WTC11 (cell line): ENCODE data around the gene ACTRT2. TPM values are rescaled to one million over a fixed set of nuclear protein-coding genes. Genes with fewer than 3 reads are reported as not detected.

Experiments used
- ATAC-seq: fragments of 200-7000 bp; cut with Tn5 transposase; 2 replicates; pipeline ENCODE4 v1.10.0; 2021; ENCODE audit warnings: mild to moderate bottlenecking, moderate library complexity
- CTCF ChIA-PET: fragments of 300-600 bp; sonication (Branson Sonifier 250); formaldehyde crosslinking; loops from one replicate; lab custom pipeline; 2021; ENCODE audit warnings: antibody characterized with exemption; lab: Charles Lee
- POLR2A ChIA-PET: fragments of 350-600 bp; sonication (Branson Sonifier 250); formaldehyde crosslinking; loops from one replicate; lab custom pipeline; 2021; ENCODE audit warnings: antibody characterized with exemption; lab: Charles Lee
- DNase-seq: peaks from one replicate; pipeline ENCODE4 v3.0.0; 2021; ENCODE audit warnings: low spot score
- H3K27ac Mint-ChIP-seq: 2 replicates; pipeline ENCODE4 v1.8.0; 2021; ENCODE audit warnings: mixed read lengths
- H3K27me3 Mint-ChIP-seq: 2 replicates; pipeline ENCODE4 v1.8.0; 2021; ENCODE audit warnings: low read depth, mild to moderate bottlenecking, moderate library complexity, mixed read lengths
- H3K36me3 Mint-ChIP-seq: 2 replicates; pipeline ENCODE4 v1.8.0; 2021; ENCODE audit warnings: mixed read lengths
- H3K4me1 Mint-ChIP-seq: 2 replicates; pipeline ENCODE4 v1.8.0; 2022; ENCODE audit warnings: mixed read lengths
- H3K4me3 Mint-ChIP-seq: 2 replicates; pipeline ENCODE4 v1.8.0; 2021; ENCODE audit warnings: mild to moderate bottlenecking, moderate library complexity, mixed read lengths
- H3K9me3 Mint-ChIP-seq: 2 replicates; pipeline ENCODE4 v1.8.0; 2021; ENCODE audit warnings: mixed read lengths
- ARID4B ChIP-seq: sonication (generic); formaldehyde crosslinking; IDR thresholded peaks from 2 replicates; pipeline ENCODE4 v1.8.0; 2023; ENCODE audit warnings: missing genetic modification reagents, mild to moderate bottlenecking, borderline replicate concordance
- ATF1 ChIP-seq: sonication (generic); formaldehyde crosslinking; IDR thresholded peaks from 2 replicates; pipeline ENCODE4 v1.8.1; 2023; ENCODE audit warnings: mild to moderate bottlenecking, moderate library complexity, missing genetic modification reagents
- CTCF ChIP-seq: fragments of 200-600 bp; IDR thresholded peaks from 2 replicates; pipeline ENCODE4 v1.8.0; 2022; ENCODE audit warnings: antibody characterized with exemption
- ERG ChIP-seq: fragments of 250-450 bp; sonication (Bioruptor Pico); IDR thresholded peaks from 2 replicates; pipeline ENCODE4 v1.8.0; 2021; ENCODE audit warnings: mild to moderate bottlenecking
- FOXK1 ChIP-seq: sonication (generic); formaldehyde crosslinking; IDR thresholded peaks from 2 replicates; pipeline ENCODE4 v1.8.0; 2022; ENCODE audit warnings: mild to moderate bottlenecking, moderate library complexity, missing genetic modification reagents
- MXD4 ChIP-seq: fragments of 250-450 bp; sonication (Bioruptor Pico); IDR thresholded peaks from 2 replicates; pipeline ENCODE4 v1.8.0; 2021; ENCODE audit warnings: mild to moderate bottlenecking, moderate library complexity, borderline replicate concordance
- NFE2L1 ChIP-seq: sonication (generic); formaldehyde crosslinking; IDR thresholded peaks from 2 replicates; pipeline ENCODE4 v1.8.1; 2023; ENCODE audit warnings: missing genetic modification reagents
- OVOL2 ChIP-seq: fragments of 250-450 bp; sonication (Bioruptor Pico); IDR thresholded peaks from 2 replicates; pipeline ENCODE4 v1.9.0; 2021; ENCODE audit warnings: mild to moderate bottlenecking, borderline replicate concordance
- TEAD4 ChIP-seq: sonication (generic); formaldehyde crosslinking; IDR thresholded peaks from 2 replicates; pipeline ENCODE4 v1.8.0; 2022; ENCODE audit warnings: mild to moderate bottlenecking, missing genetic modification reagents
- ZNF232 ChIP-seq: sonication (generic); formaldehyde crosslinking; IDR thresholded peaks from 2 replicates; pipeline ENCODE4 v1.8.0; 2022; ENCODE audit warnings: mild to moderate bottlenecking, missing genetic modification reagents
- ZNF423 ChIP-seq: fragments of 250-450 bp; sonication (Bioruptor Pico); IDR thresholded peaks from 2 replicates; pipeline ENCODE4 v2.1.2; 2022; ENCODE audit warnings: mild to moderate bottlenecking, moderate library complexity
- ZNF425 ChIP-seq: fragments of 250-450 bp; sonication (Bioruptor Pico); conservative IDR thresholded peaks from 2 replicates; pipeline ENCODE4 v1.9.0; 2021; ENCODE audit warnings: mild to moderate bottlenecking
- ZSCAN18 ChIP-seq: fragments of 250-450 bp; sonication (Bioruptor Pico); IDR thresholded peaks from 2 replicates; pipeline ENCODE4 v2.1.2; 2022; ENCODE audit warnings: mild to moderate bottlenecking, moderate library complexity
- total RNA-seq: library from RNA; stranded (reverse); gene quantifications from 3 replicates; pipeline ENCODE4 v1.2.3, GENCODE V29; 2021

Gene ACTRT2
- total RNA-seq, 1 experiment from 2014 or later: not detected

GRCh38 chr1:3011631-3012455 lies 9.4 kb upstream of the ACTRT2 start (continued):
- TF ChIP-seq ATF1 (CRISPR knock-in tag) (no peak), ZNF425 (no peak), NFE2L1 (CRISPR knock-in tag) (no peak)

- Mint-ChIP-seq H3K36me3 (peaks cover 16% of the 10 kb centered on the region), H3K4me1 (peaks cover 12% of the 10 kb centered on the region), H3K27me3 (peaks cover 20% of the 10 kb centered on the region), H3K9me3 (peaks cover 31% of the 10 kb centered on the region), H3K27ac (no peak overlapping the region), H3K4me3 (no peak overlapping the region)
- CTCF ChIA-PET: interaction anchor here (0.6 to 2.0 kb wide), 19 partner anchors 8 to 419 kb away, joined by 3 to 22 read pairs (median 4); partner anchors contain the start of gene ACTRT2
- POLR2A ChIA-PET: interaction anchor here (0.7 kb wide), 1 partner anchor 410 kb away, joined by 3 read pairs; no protein-coding TSS in a partner anchor
- DNase-seq: peak; percentile 77
- TF ChIP-seq CTCF (peak; percentile 80), ZSCAN18 (CRISPR knock-in tag) (no peak)
- ATAC-seq: peak; percentile 82
Measured at GRCh38 chr1:3012456-3013291, 8.6 kb upstream of the ACTRT2 start.

GRCh38 chr1:3013371-3014049 lies 7.8 kb upstream of the ACTRT2 start:
- H3K4me1 Mint-ChIP-seq: peaks cover 12% of the 10 kb centered on the region
- H3K4me3 Mint-ChIP-seq: no peak overlapping the region
- H3K9me3 Mint-ChIP-seq: peaks cover 29% of the 10 kb centered on the region
- ATAC-seq (no peak), DNase-seq (no peak)
- peaks cover 10% of the 10 kb centered on the region for H3K36me3 Mint-ChIP-seq
- H3K27ac Mint-ChIP-seq: no peak overlapping the region
- CTCF ChIA-PET: interaction anchor here (1.2 to 2.0 kb wide), 5 partner anchors 48 to 411 kb away, joined by 3 to 22 read pairs (median 9); no protein-coding TSS in a partner anchor
- peaks cover 19% of the 10 kb centered on the region for H3K27me3 Mint-ChIP-seq
- peak; percentile 69 for TF ChIP-seq ZNF423
- TF ChIP-seq MXD4 (CRISPR knock-in tag): no peak
- POLR2A ChIA-PET: interaction anchor here (0.7 kb wide), 1 partner anchor 410 kb away, joined by 3 read pairs; no protein-coding TSS in a partner anchor

- H3K4me3 Mint-ChIP-seq: no peak overlapping the region
- H3K36me3 Mint-ChIP-seq: peaks cover 6% of the 10 kb centered on the region; the same call in 1 of the 2 replicates
- H3K4me1 Mint-ChIP-seq: peaks cover 12% of the 10 kb centered on the region
- H3K9me3 Mint-ChIP-seq: peaks cover 23% of the 10 kb centered on the region
- POLR2A ChIA-PET: no interaction called here
- DNase-seq: no peak
- peaks cover 15% of the 10 kb centered on the region for H3K27me3 Mint-ChIP-seq
- H3K27ac Mint-ChIP-seq: no peak overlapping the region
- CTCF ChIA-PET: interaction anchor here (1.4 to 2.0 kb wide), 2 partner anchors 47 to 410 kb away, joined by 11 to 22 read pairs; no protein-coding TSS in a partner anchor
- ATAC-seq: no peak
- TF ChIP-seq ERG (CRISPR knock-in tag): no peak
- no peak for TF ChIP-seq FOXK1 (CRISPR knock-in tag)
- TF ChIP-seq TEAD4 (CRISPR knock-in tag): no peak
- TF ChIP-seq ZNF232 (CRISPR knock-in tag): no peak
- TF ChIP-seq ARID4B (CRISPR knock-in tag): no peak
- no peak for TF ChIP-seq OVOL2 (CRISPR knock-in tag)
Measured at GRCh38 chr1:3014050-3014440, 7.2 kb upstream of the ACTRT2 start.
